Effector memory CD8-positive, alpha-beta T cell (primary cell): Measurements from ENCODE around the gene CLCN1.

Experiments
- ATAC-seq: fragments of 150-1000 bp; cut with Tn5 transposase; replicated peaks from 2 replicates; pipeline ENCODE4 v1.10.0; 2021; ENCODE audit warnings: mild to moderate bottlenecking, moderate library complexity
- DNase-seq, 3 experiments: peaks; one replicate each; pipeline ENCODE4 v3.0.0; 2021
- H3K27ac Mint-ChIP-seq, 2 donors: one replicate each; pipeline ENCODE4 v1.8.0; 2022; ENCODE audit warnings: mild to moderate bottlenecking in 2 of 2, mixed read lengths in 2 of 2, moderate library complexity in 2 of 2
- H3K27me3 Mint-ChIP-seq, 2 donors: one replicate each; pipeline ENCODE4 v1.8.0; 2022; ENCODE audit warnings: mixed read lengths in 2 of 2
- H3K36me3 Mint-ChIP-seq: one replicate; pipeline ENCODE4 v1.8.0; 2022; ENCODE audit warnings: mild to moderate bottlenecking, moderate library complexity, mixed read lengths; ENCODE audit not compliant: insufficient read depth
- H3K4me1 Mint-ChIP-seq, 2 donors: one replicate each; pipeline ENCODE4 v1.8.0; 2022; ENCODE audit warnings: low read depth in 2 of 2, mixed read lengths in 2 of 2
- H3K4me3 Mint-ChIP-seq, 2 donors: one replicate each; pipeline ENCODE4 v1.8.0; 2022; ENCODE audit warnings: mild to moderate bottlenecking in 2 of 2, mixed read lengths in 2 of 2, moderate library complexity in 2 of 2
- H3K9me3 Mint-ChIP-seq, 2 donors: one replicate each; pipeline ENCODE4 v1.8.0; 2022; ENCODE audit warnings: mixed read lengths in 2 of 2
- total RNA-seq, 9 experiments: gene quantifications; one replicate each; lab custom pipeline; 2026; lab: John Stamatoyannopoulos, UW

The CLCN1 gene
- total RNA-seq = 0 to 0.18 (median 0.06) reads per million in 9 experiments

GRCh38 chr7:143315776-143316175 lies at the start of gene CLCN1:
TSS of gene CLCN1 (plus strand) at chr7:143316111. CDS start at chr7:143316213, 102 bp downstream.
- Mint-ChIP-seq H3K4me1 (peaks cover 8 to 11% of the 10 kb centered on the region in 2 donors), H3K36me3 (no peaks in the 10 kb centered on the region), H3K9me3 (no peaks in the 10 kb centered on the region), H3K27me3 (no peaks in the 10 kb centered on the region), H3K4me3 (no peak within 1 kb of the TSS), H3K27ac (no peak within 1 kb of the TSS)
- ATAC-seq = no peak
- no peak for DNase-seq

- H3K9me3 Mint-ChIP-seq = no peaks in the 10 kb centered on the region
- H3K4me1 Mint-ChIP-seq = peaks cover 16 to 17% of the 10 kb centered on the region in 2 donors
- H3K27me3 Mint-ChIP-seq = no peaks in the 10 kb centered on the region
- DNase-seq = no peak
- H3K36me3 Mint-ChIP-seq = peaks cover 40% of the 10 kb centered on the region
- no peak overlapping the region for H3K4me3 Mint-ChIP-seq
- peak overlapping the region; percentile 5 to 32 for H3K27ac Mint-ChIP-seq
- ATAC-seq = no peak
These were observed 46.7 kb upstream of the CLCN1 start for GRCh38 chr7:143269251-143269650.

- Mint-ChIP-seq H3K9me3 (no peaks in the 10 kb centered on the region), H3K4me1 (peaks cover under 1 to 3% of the 10 kb centered on the region in 2 donors), H3K27ac (no peak overlapping the region), H3K27me3 (no peaks in the 10 kb centered on the region), H3K4me3 (no peak overlapping the region), H3K36me3 (peaks cover 30% of the 10 kb centered on the region)
- ATAC-seq = no peak
- no peak for DNase-seq
These were observed 44.7 kb upstream of the CLCN1 start for GRCh38 chr7:143271240-143271639.

- Mint-ChIP-seq H3K27me3 (no peaks in the 10 kb centered on the region), H3K4me1 (peaks cover 0 to 3% of the 10 kb centered on the region in 2 donors), H3K36me3 (peaks cover 17% of the 10 kb centered on the region), H3K27ac (no peak overlapping the region), H3K9me3 (no peaks in the 10 kb centered on the region), H3K4me3 (no peak overlapping the region)
- DNase-seq (no peak), ATAC-seq (no peak)
These were observed 43.0 kb upstream of the CLCN1 start for GRCh38 chr7:143272871-143273270.

GRCh38 chr7:143279186-143280098 lies 36.5 kb upstream of the CLCN1 start:
- peak; percentile 87 for ATAC-seq
- Mint-ChIP-seq H3K36me3 (no peaks in the 10 kb centered on the region), H3K27ac (peak overlapping the region; percentile 79 to 95), H3K4me3 (peak overlapping the region; percentile 56 to 75), H3K4me1 (peaks cover 16 to 20% of the 10 kb centered on the region in 2 donors), H3K9me3 (no peaks in the 10 kb centered on the region), H3K27me3 (no peaks in the 10 kb centered on the region)
- DNase-seq = no peak

- DNase-seq = no peak
- no peaks in the 10 kb centered on the region for H3K9me3 Mint-ChIP-seq
- peak; percentile 12 for ATAC-seq
- H3K27ac Mint-ChIP-seq = peak overlapping the region; percentile 79 to 95
- no peaks in the 10 kb centered on the region for H3K27me3 Mint-ChIP-seq
- H3K36me3 Mint-ChIP-seq = no peaks in the 10 kb centered on the region
- peak overlapping the region; percentile 56 to 75 for H3K4me3 Mint-ChIP-seq
- H3K4me1 Mint-ChIP-seq = peaks cover 18 to 20% of the 10 kb centered on the region in 2 donors
These were observed 35.8 kb upstream of the CLCN1 start for GRCh38 chr7:143280160-143280559.

- peaks cover 18 to 20% of the 10 kb centered on the region in 2 donors for H3K4me1 Mint-ChIP-seq
- no peaks in the 10 kb centered on the region for H3K36me3 Mint-ChIP-seq
- no peaks in the 10 kb centered on the region for H3K9me3 Mint-ChIP-seq
- DNase-seq (no peak), ATAC-seq (no peak)
- no peaks in the 10 kb centered on the region for H3K27me3 Mint-ChIP-seq
- peak overlapping the region; percentile 79 to 95 for H3K27ac Mint-ChIP-seq
- H3K4me3 Mint-ChIP-seq = peak overlapping the region; percentile 47 to 56
These were observed 35.3 kb upstream of the CLCN1 start for GRCh38 chr7:143280566-143280965.

- H3K9me3 Mint-ChIP-seq = no peaks in the 10 kb centered on the region
- H3K36me3 Mint-ChIP-seq = no peaks in the 10 kb centered on the region
- peaks cover 18 to 20% of the 10 kb centered on the region in 2 donors for H3K4me1 Mint-ChIP-seq
- no peak for ATAC-seq
- H3K4me3 Mint-ChIP-seq = no peak overlapping the region
- H3K27ac Mint-ChIP-seq = no peak overlapping the region
- DNase-seq = no peak
- H3K27me3 Mint-ChIP-seq = no peaks in the 10 kb centered on the region
These were observed 34.4 kb upstream of the CLCN1 start for GRCh38 chr7:143281529-143281928.

- Mint-ChIP-seq H3K9me3 (no peaks in the 10 kb centered on the region), H3K27ac (no peak overlapping the region), H3K4me3 (no peak overlapping the region), H3K4me1 (peaks cover 18 to 20% of the 10 kb centered on the region in 2 donors), H3K36me3 (no peaks in the 10 kb centered on the region), H3K27me3 (no peaks in the 10 kb centered on the region)
- ATAC-seq (no peak), DNase-seq (no peak)
These were observed 33.8 kb upstream of the CLCN1 start for GRCh38 chr7:143282124-143282523.

GRCh38 chr7:143283381-143283780 lies 32.5 kb upstream of the CLCN1 start:
- H3K9me3 Mint-ChIP-seq = no peaks in the 10 kb centered on the region
- DNase-seq = no peak
- no peak for ATAC-seq
- no peaks in the 10 kb centered on the region for H3K27me3 Mint-ChIP-seq
- H3K4me3 Mint-ChIP-seq = no peak overlapping the region
- H3K27ac Mint-ChIP-seq = no peak overlapping the region
- peaks cover 25 to 27% of the 10 kb centered on the region in 2 donors for H3K4me1 Mint-ChIP-seq
- H3K36me3 Mint-ChIP-seq = peaks cover 5% of the 10 kb centered on the region

- Mint-ChIP-seq H3K4me1 (peaks cover 26 to 27% of the 10 kb centered on the region in 2 donors), H3K4me3 (no peak within 1 kb of the TSS), H3K36me3 (peaks cover 9% of the 10 kb centered on the region), H3K9me3 (no peaks in the 10 kb centered on the region), H3K27me3 (no peaks in the 10 kb centered on the region), H3K27ac (peak within 1 kb of the TSS in 1 of 2 donors; percentile 20)
- no peak for DNase-seq
- no peak for ATAC-seq
These were observed 31.1 kb upstream of the CLCN1 start, which contains the start of gene TMEM139 for GRCh38 chr7:143284591-143285469. TSS of gene TMEM139 (plus strand) at chr7:143284958. CDS start at chr7:143285958, 1,000 bp downstream.

GRCh38 chr7:143285470-143285778 lies 30.5 kb upstream of the CLCN1 start:
- no peak for ATAC-seq
- Mint-ChIP-seq H3K27ac (no peak overlapping the region), H3K27me3 (no peaks in the 10 kb centered on the region), H3K9me3 (no peaks in the 10 kb centered on the region), H3K36me3 (peaks cover 14% of the 10 kb centered on the region), H3K4me1 (peaks cover 26 to 28% of the 10 kb centered on the region in 2 donors), H3K4me3 (no peak overlapping the region)
- no peak for DNase-seq

GRCh38 chr7:143285806-143286521 lies 29.9 kb upstream of the CLCN1 start:
- Mint-ChIP-seq H3K27me3 (no peaks in the 10 kb centered on the region), H3K9me3 (no peaks in the 10 kb centered on the region), H3K4me3 (no peak overlapping the region), H3K36me3 (peaks cover 14% of the 10 kb centered on the region), H3K4me1 (peaks cover 28 to 29% of the 10 kb centered on the region in 2 donors), H3K27ac (no peak overlapping the region)
- ATAC-seq = no peak
- no peak for DNase-seq
